GM12801 (cell line): Measurements from ENCODE around the gene OMA1.

ENCODE experiments used
- CTCF ChIP-seq: IDR thresholded peaks from one replicate; pipeline ENCODE4 v1.5.1; 2011; ENCODE audit warnings: control low read depth; ENCODE audit not compliant: insufficient read length; ENCODE audit errors: extremely low read depth

Gene OMA1

GRCh38 chr1:58577654-58578030 is 31.1 kb upstream of the OMA1 start:
- TF ChIP-seq CTCF = no peak

- TF ChIP-seq CTCF = no peak
These were observed 30.5 kb upstream of the OMA1 start, which contains the start of gene TACSTD2 for GRCh38 chr1:58576727-58577653. TACSTD2 (minus strand) TSS chr1:58577252; CDS start chr1:58577156, 96 bp downstream.

DNA sequence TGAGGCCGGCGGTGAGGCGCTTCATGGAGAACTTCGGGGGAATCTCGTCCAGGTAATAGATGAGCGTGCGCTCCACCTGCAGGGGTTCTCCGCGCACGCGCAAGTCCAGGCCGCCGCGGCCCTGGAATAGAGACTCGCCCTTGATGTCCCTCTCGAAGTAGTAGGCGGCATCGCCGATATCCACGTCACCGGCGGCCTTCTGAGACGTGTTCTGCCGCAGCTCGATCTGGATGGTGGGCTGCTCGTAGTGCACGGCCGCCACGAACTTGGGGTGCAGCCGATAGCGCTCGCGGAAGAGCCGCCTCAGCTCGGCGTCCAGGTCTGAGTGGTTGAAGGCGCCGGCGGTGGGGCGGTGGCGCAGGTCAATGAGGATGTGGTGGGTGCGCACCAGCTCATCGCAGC is 29.8 kb upstream of the OMA1 start:
- no peak for TF ChIP-seq CTCF

DNA sequence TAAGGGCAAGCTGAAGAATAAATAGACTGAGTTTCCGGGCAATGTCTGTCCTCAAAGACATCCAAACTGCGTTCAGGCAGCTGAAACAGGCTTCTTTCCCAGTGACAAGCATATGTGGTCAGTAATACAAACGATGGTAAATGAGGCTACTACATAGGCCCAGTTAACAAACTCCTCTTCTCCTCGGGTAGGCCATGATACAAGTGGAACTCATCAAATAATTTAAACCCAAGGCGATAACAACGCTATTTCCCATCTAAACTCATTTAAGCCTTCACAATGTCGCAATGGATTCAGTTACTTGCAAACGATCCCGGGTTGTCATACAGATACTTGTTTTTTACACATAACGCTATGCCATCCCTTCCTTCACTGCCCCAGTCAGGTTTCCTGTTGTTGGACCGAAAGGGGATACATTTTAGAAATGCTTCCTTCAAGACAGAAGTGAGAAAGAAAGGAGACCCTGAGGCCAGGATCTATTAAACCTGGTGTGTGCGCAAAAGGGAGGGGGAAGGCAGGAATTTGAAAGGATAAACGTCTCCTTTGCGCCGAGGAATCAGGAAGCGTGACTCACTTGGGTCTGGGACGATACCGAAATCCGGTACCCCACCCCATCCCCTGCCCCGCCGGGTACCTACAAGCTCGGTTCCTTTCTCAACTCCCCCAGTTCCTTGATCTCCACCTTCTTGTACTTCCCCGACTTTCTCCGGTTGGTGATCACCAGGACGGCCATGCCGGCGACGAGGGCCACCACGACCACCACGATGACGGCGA is 29.2 kb upstream of the OMA1 start:
- no peak for TF ChIP-seq CTCF

DNA sequence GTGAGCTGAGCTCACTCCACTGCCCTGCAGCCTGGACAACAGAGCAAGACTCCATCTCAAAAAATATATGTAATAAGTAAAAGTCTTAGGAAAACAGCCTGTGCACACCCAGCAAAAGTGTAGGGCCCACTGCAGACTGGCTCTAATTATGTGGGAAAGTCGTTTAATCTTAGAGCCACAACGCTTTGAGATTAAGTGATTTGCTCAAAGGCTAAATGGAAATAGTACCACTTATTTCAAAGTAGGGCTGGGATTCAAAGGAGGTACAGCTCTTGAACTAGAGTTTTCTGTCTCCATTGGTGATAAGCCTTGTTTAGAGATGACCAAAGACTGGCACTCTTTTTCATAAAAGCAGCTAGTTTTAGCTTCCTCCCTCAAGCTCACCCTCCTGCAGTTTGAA is 28.3 kb upstream of the OMA1 start:
- TF ChIP-seq CTCF = no peak

DNA sequence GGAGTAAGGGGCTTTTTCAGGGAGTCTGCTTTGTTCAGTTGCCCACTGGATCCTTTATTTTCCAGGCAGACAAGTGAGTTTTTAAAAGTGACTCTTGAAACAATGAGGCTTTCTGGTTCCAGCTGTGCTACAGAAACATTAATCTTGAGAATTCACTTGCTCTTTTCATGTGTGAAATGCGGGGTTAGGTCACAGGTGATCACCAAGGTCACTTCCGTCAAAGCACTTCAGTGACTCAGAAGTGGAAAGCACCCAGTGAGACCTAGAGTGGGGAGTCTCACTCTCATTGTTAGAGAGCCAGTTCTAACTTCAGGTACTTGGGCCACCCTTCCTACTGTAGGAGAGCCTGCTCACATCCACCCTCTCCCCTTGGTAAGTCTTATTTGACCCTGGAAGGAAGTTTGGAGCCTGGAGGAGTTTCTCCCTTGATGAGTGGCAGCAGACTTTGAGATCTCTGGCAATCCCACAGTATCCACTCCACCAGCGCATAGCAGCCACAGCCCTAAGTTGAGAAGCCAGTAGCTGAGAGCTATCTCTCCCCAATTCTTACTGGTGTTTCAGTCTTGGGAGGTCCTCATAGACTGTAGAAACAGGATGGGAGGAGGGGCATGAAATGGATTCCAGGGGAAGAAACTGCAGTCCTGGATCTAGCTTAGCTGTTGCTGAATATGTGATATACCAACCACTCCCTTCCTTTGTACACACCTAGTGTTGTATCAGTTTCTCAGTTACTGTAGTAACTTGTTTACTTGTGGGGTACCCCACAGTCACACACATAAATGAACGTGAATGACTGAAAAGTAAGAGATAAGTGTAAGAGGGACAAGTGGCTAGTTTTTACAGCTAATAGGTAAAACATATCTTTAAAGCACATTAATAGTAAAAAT is 27.4 kb upstream of the OMA1 start:
- no peak for TF ChIP-seq CTCF
